ENCODE measurements around the gene LARP4. TPM values are rescaled to one million over a fixed set of nuclear protein-coding genes. Genes with fewer than 3 reads are reported as not detected.

Gene LARP4
- total RNA-seq = 17.7 and 26.3 TPM in 2 replicates

GRCh38 chr12:50400638-50401499, at the start of gene LARP4:
Gene LARP4 (plus strand): TSS chr12:50400885. CDS start chr12:50401011, 126 bp downstream.

DNA sequence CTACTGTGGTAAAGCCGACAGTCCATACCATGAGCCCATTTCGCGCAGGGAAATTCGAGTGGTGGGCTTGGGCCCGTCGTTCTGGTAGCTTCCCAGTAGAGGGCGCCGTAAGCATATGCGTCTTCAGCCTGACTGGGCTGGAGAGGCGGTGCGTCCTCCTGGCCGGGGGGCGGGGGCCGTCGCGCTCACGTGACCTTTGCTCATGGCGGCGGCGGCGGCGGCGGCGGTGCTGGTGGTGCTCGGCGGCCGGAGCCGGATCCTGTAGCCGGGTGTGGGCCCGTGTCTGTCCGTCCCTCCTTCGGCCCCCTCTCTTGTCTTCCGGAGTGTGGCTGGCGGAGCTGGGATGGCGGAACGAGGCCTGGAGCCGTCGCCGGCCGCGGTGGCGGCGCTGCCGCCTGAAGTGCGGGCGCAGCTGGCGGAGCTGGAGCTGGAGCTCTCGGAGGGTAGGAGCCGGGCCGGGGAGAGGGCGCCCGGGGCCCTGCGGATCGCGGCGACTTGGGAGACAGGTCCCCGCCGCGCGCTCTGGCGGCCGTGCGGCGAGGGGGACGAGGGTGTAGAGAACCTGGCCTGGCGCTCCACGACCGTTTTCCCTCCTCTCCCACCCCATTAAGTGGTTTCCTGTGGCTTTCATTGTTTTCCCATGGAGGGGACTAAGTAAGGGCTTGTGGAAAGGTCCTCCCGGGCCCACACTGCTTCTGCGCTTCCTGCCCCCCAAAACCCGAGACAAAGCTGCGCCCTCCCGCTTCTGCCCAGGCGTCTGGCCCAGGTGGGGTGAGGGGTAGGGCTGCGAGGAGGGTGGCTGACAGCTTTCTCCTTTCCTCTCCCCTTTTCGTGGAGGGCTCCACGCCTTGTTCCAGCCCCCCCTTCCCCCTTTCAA, 104.4 kb downstream of the LARP4 start, which contains the start of gene DIP2B:
TSS of gene DIP2B (plus strand) at position 188 of the 877 bp plus-strand sequence. CDS start at position 344, 156 bp downstream.

Other genes starting within 250 kb of the LARP4 start
- 26.3 and 42.0 TPM in 2 replicates for gene CERS5, start 233.5 kb upstream of the LARP4 start, total RNA-seq
- 43.3 and 54.6 TPM in 2 replicates for gene LIMA1, start 117.4 kb upstream of the LARP4 start, total RNA-seq
- gene FAM186A, start 4.3 kb upstream of the LARP4 start, total RNA-seq = not detected in 2 replicates
- gene DIP2B, start 104.1 kb downstream of the LARP4 start, total RNA-seq = 15.0 and 17.1 TPM in 2 replicates

Measured in epithelial cell of alveolus of lung (primary cell).